ENCODE data around the gene CFC1B.
"Not testable (repeated sequence)": the region's sequence is repeated elsewhere in the genome, so short reads cannot be mapped to it uniquely, and the experiment has no call there.

The CFC1B gene

GRCh38 chr2:130571929-130572328 lies 50.9 kb downstream of the CFC1B start:
- not testable (repeated sequence) for DNase-seq

- not testable (repeated sequence) for DNase-seq
Observed at GRCh38 chr2:130574230-130574629, 53.2 kb downstream of the CFC1B start.

GRCh38 chr2:130576209-130576784 lies 55.3 kb downstream of the CFC1B start:
- DNase-seq, result not testable (repeated sequence)

- not testable (repeated sequence) for DNase-seq
Observed at GRCh38 chr2:130577559-130577958, 56.5 kb downstream of the CFC1B start.

Data from NCI-H82 (cell line).